ENCODE results near the gene CD68. TPM values are rescaled to one million over a fixed set of nuclear protein-coding genes. Genes with fewer than 3 reads are reported as not detected.
"Not testable (repeated sequence)": the region's sequence is repeated elsewhere in the genome, so short reads cannot be mapped to it uniquely, and the experiment has no call there.

CD68 gene
- total RNA-seq, 1 donor from 2014 or later = 61.3 TPM

GRCh38 chr17:7580604-7581575, 1.5 kb downstream of the CD68 start:
- ATAC-seq = no peak

GRCh38 chr17:7582396-7583252, 3.2 kb downstream of the CD68 start:
- ATAC-seq = no peak

- ATAC-seq = peak; percentile 52
Measured at GRCh38 chr17:7583253-7584109, 4.0 kb downstream of the CD68 start, which contains the start of gene MPDU1. MPDU1 (plus strand) TSS chr17:7583852; CDS start chr17:7583863, 11 bp downstream.

- ATAC-seq = peak; percentile 4
Measured at GRCh38 chr17:7586673-7587419, 7.4 kb downstream of the CD68 start.

GRCh38 chr17:7587420-7588151, 8.1 kb downstream of the CD68 start:
- ATAC-seq = peak; percentile 44

- peak; percentile 32 for ATAC-seq
Measured at GRCh38 chr17:7588553-7589203, 9.2 kb downstream of the CD68 start.

GRCh38 chr17:7589204-7589868, 9.9 kb downstream of the CD68 start:
- ATAC-seq = peak; percentile 63

DNA sequence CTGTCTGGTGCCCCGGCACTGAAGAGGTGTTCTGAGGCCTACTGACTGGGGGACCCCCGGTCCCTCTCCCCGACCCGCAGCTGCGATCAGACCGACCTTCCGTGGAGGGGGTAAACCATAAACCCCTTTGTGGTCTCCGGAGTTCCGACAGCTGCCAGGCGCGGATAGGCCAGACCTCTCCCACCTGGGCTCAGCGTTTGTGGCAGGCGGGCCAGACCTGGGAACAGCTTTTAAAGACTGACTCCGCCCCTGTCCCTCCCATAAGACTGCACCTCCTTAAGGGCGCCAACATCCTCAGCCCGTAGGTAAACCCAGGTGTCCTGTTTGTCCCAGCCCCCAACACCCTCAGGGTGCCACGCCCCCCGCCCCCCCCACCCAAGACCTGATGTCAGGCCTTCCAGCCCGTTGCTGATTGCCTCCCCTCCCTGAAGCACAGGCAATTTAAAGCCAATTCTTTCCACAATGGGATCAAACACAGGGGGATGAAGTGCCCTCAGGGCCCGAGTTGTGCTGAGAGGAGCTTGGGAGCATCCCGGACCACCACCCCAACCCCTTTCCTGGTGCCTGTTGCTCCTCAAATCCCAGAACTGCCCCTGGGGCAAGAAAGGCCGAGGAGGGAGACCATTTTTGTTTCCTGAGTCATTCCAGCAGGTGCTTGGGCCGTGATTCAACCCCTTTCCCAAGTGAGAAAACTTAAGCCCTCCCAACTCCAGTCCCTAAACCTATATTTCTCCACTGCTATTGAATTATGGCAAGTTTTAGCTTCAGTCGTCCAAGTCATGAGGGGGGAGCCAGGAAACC, 10.7 kb downstream of the CD68 start, which contains the start of gene SOX15:
Gene SOX15, minus strand, starts transcription at position 204 of the 801 bp plus-strand sequence. CDS start 418 bp downstream, outside the sequence.
- ATAC-seq = peak; percentile 71

- peak; percentile 66 for ATAC-seq
Measured at GRCh38 chr17:7590743-7591142, 11.3 kb downstream of the CD68 start.

DNA sequence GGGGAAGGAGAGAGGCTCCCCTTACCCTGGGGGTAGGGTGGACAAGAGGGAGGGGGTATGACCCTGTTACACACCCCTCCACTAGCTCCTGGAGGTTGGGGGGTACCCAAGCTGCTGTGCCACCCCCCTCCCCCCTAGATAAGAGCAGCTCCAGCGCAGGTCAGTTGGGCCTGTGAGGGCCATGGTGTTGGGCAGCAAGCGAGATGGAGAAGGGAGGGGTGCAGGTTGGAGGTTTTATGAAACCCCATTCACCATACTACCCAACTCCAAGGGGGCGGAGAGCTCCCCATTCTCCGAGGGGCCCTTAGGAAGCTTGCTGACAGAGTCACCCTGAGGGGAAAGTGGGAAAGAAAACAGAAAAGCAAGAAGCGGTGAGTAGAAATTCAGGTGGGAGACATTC, 12.2 kb downstream of the CD68 start:
- no peak for ATAC-seq

GRCh38 chr17:7592422-7593021, 13.1 kb downstream of the CD68 start:
- ATAC-seq = no peak

- ATAC-seq = no peak
Measured at GRCh38 chr17:7593296-7593695, 13.9 kb downstream of the CD68 start.

DNA sequence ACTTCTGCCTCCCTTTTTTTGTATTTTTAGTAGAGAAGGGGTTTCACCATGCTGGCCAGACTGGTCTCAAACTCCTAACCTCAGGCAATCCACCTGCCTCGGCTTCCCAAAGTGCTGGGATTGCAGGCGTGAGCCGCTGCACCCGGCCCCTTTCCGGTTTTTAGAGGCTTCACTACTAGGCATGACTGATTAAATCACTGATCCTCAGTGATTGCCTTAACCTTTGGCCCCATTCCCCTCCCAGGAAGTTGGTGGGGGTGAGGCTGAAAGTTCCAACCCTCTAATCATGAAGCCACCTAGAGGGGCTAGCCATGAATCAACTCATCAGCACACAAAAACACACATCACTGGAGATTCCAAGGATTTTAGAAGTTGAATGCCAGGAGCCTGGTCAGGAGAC, 18.1 kb downstream of the CD68 start:
- ATAC-seq = not testable (repeated sequence)

- ATAC-seq = no peak
Measured at GRCh38 chr17:7606280-7606679, 26.8 kb downstream of the CD68 start.

DNA sequence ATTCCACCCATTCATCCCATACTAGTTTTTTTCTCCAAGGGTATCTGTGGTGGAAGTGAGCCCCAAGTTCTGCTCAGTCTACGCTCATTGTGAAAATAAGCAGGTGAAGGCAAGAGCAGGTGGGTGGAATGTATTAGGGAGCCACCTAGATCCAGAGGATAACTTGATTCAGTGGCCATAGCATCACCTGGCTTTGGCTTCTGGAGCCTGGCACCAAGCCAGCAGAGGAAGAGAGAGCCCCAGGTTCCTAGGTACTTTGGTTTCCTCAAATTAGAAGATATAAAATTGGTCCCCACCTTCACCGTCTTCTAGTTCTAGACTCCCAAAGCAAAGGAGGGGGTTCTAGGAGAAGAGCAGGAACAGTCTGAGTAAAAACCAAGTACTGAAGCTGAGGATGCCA, 31.2 kb downstream of the CD68 start:
- ATAC-seq = no peak

DNA sequence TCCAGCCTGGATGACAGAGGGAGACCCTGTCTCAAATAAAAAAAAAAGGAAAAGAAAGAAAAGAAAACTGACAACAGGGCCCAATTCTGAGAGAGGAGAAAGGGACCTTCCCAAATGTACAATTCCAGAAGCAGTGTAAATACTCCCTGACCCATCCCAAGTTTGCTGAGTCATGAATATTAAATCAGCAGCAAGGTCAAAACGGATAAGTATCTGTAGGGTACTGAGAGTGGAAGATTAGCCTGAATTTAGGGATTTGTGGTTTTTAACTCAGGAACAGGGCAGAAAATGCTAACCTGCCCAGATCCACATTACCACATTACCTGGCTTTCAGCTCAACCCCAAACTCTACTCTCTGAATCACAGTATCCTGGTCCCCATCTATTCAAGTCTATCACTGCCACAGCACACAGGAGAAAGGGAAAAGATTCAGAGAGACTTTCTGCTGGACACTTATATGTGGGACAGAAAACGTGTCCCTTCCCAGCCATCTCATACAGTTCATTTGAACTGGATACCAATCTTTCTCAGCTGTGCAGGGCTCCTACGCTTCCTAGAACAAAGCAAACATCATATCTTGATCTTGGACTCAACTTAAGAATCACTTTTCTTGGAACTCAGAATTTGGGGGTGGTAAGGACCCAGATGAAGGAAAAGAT, 32.3 kb downstream of the CD68 start:
- no peak for ATAC-seq

DNA sequence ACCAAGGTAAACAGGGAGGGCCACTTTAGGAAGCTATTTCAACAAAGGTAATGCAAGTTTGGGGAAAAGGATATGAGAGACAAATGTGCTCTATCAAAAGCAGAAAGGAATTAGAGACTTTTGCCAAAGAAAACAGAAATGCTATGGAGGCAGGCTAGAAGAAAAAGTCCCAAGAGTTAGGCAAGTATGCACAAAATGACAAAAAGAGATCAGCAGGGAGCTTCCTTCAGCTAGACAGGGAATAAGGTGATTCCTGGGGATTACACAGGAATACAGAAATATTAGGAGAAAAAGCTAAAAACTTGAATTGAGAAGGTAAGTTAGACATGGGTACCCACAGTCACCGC, 32.8 kb downstream of the CD68 start:
- no peak for ATAC-seq

Measured in esophagus mucosa (tissue), 1 donor.